Esophagus muscularis mucosa (tissue), 3 donors: ENCODE results near the gene NPC1.

Experiments used
- EP300 ChIP-seq: sonication (generic); formaldehyde crosslinking; IDR thresholded peaks from one replicate; pipeline ENCODE4 v1.6.1; 2017; ENCODE audit warnings: antibody characterized with exemption
- TF ChIP-seq, protein P1 (sequence below), 3 experiments: fragments of 200-600 bp in 2 of 3; fragments of 450-650 bp in 1 of 3; sonication (generic) in 2 of 3; IDR thresholded peaks; one replicate each; pipeline ENCODE4 v1.5.1; 2017 to 2019; ENCODE audit warnings: antibody characterized with exemption in 3 of 3, mild to moderate bottlenecking in 2 of 3, moderate library complexity in 1 of 3

DNA sequence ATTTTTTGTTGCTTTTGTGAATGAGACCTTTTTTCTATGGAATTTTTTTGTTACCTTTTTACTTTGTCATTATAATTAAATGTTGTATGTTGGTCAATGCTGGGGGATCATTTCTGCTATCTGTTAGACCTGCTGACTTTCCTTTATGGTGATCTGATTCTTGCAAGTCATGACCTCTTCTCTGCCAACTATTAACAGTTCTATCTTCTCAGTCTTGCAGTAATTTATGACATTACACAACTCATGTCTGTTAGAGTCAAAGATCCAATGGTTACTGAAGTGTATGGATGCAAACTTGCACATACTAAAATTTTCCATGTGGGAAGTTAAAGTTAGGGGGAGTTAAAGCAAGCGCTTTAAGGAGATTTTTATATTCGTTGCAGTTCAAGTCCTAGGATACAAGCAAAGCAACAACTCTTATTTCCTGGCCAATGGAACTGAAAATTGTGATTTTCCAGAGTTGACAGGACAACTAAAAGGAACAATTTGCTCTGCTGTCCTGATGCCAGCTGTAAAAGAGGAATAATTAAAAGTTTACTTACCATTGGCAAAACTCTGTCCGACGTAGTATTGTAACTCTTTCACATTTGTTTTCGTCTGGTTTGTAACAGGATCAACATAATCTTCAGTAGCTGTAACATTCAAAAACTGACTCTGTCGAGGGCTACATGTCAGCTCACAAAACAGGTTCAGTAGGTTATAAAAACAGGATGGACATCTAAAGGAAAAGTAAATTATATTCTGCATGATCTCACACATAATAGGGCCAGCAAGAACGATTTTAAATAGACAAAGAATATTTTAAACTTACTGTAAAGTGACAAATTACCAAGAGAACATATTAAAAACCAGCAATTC is 17.8 kb downstream of the NPC1 start:
- TF ChIP-seq, protein P1, sequence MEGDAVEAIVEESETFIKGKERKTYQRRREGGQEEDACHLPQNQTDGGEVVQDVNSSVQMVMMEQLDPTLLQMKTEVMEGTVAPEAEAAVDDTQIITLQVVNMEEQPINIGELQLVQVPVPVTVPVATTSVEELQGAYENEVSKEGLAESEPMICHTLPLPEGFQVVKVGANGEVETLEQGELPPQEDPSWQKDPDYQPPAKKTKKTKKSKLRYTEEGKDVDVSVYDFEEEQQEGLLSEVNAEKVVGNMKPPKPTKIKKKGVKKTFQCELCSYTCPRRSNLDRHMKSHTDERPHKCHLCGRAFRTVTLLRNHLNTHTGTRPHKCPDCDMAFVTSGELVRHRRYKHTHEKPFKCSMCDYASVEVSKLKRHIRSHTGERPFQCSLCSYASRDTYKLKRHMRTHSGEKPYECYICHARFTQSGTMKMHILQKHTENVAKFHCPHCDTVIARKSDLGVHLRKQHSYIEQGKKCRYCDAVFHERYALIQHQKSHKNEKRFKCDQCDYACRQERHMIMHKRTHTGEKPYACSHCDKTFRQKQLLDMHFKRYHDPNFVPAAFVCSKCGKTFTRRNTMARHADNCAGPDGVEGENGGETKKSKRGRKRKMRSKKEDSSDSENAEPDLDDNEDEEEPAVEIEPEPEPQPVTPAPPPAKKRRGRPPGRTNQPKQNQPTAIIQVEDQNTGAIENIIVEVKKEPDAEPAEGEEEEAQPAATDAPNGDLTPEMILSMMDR (IDR thresholded peaks at IDR 0.05) = no peak
- TF ChIP-seq EP300 = no peak
